T47D (cell line): ENCODE results near the gene MMP14.

Source experiments
- DNase-seq, 2 experiments: peaks; one replicate each; pipeline versions ENCODE4 v3.0.0 to v3.0.0-alpha.2; 2011 to 2012; ENCODE audit warnings: low read depth in 1 of 2, low spot score in 1 of 2
- JUND ChIP-seq: IDR thresholded peaks from 2 replicates; pipeline ENCODE4 v1.6.1; 2012; ENCODE audit warnings: low read depth
- in situ Hi-C: cut with HindIII; loops from 2 replicates; pipeline ENCODE4 v1.10.0; 2016; ENCODE audit warnings: low sequenced_read_pairs, low pct_unique_long_range_greater_than_20kb

MMP14 gene

GRCh38 chr14:22890416-22890815 is 54.0 kb downstream of the MMP14 start:
- in situ Hi-C loops = no loop called here
- TF ChIP-seq JUND = no peak
- no peak for DNase-seq

DNA sequence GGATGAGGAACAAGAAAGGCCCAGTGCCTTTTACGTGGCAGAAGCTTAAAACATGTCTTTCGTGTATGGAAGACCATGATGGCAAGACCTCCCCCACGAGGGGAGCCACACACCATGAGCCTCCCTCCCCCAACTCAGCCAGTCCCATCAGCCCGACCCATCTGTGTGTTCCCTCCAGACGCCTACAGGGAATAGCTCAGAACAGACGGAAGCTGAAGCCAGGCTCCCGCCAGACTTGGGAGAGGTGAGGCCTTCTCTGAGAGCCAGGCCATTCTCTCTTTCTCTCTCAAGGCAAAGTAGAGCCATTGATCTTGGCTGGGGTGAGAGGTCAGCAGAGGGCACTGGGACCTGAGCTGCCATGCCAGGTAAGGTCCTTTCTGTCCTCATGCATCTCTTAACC is 56.1 kb downstream of the MMP14 start:
- no peak for DNase-seq
- no peak for TF ChIP-seq JUND
- in situ Hi-C loops = no loop called here

- TF ChIP-seq JUND = no peak
- no peak for DNase-seq
- in situ Hi-C loops = no loop called here
Observed at GRCh38 chr14:22893706-22894105, 57.3 kb downstream of the MMP14 start.

- no peak for DNase-seq
- in situ Hi-C loops = no loop called here
- TF ChIP-seq JUND = no peak
Observed at GRCh38 chr14:22895402-22895801, 59.0 kb downstream of the MMP14 start.

DNA sequence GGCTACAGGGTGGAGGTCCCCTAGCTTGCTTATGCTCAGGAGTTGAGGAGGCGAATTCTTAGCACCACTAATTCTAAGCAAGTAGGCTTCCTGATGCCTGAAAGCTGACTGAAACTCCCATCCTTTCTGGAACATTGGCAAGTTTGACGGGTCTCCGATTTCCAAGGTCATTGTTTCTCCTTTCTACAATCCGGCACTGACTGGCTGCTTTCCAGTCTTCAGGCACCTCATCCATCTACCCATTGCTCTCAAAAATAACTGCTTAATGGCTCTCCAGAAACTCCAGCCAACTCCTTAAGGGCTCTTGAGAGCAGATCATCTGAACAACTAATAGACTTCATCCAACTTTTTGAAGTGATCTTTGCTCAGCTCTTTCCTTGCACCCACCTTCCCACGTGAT is 60.0 kb downstream of the MMP14 start:
- in situ Hi-C loops = no loop called here
- no peak for TF ChIP-seq JUND
- no peak for DNase-seq

DNA sequence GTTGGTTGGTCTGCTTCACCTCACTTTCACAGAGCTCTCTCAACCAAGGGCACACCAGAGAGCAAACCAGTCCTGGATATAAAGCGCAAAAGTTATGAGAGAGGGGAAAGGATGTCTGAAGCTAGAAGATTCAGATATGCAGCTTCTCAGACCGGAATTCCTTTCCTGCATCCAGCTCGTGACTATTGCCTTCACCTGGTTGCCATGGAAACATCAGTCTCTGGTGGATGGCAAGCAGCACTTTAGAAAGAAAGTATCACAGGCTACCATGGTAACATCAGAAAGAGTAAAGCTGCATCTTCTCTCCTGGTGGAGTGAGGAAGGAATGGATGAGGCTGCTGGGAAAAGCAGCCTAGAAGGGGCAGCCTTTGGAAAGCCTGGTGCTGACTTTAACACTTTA is 60.4 kb downstream of the MMP14 start:
- no peak for DNase-seq
- TF ChIP-seq JUND = no peak
- in situ Hi-C loops = no loop called here

GRCh38 chr14:22897357-22897756 is 61.0 kb downstream of the MMP14 start:
- in situ Hi-C loops = no loop called here
- no peak for DNase-seq
- TF ChIP-seq JUND = no peak
